ENCODE results near the gene RAP1GAP2. TPM values are rescaled to one million over a fixed set of nuclear protein-coding genes. Genes with fewer than 3 reads are reported as not detected.

Gene RAP1GAP2
- total RNA-seq, 1 donor from 2014 or later: 3.8 TPM

DNA sequence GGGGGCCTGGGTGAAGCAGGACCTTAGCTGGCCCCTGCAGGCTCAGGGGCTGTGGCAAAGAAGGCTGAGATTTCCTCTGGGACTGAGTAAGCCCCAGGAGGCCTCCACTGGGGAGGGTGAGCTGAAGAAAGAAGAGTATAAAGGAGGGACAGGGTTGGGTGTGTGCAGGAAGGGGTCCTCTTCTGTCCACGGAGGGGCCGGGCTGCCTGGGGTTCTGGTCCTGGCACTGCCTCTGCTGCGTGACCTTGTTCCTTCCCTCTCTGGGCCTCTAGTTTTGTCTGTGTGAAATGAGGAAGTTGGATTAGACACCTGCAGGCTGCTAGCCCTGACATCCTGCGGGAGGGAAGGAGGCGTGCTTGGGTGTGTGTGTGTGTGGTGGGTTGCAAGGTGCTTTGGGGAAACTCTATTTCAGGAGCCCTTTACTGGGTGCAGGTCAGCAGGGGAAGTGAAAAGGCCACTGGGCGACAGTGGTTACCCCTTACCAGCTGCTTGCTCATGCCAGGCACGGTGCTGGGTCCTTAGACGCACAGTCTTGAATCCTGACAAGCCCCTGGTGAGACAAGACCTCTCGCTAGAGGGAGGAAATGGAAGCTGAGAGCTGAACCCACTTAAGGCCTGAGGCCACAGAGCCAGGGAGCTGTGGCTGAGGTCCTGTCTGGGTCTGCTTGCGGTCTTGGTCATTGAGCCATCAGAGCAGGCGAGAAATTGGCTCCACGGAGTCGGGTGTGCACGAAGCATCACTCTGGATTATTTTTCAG, 206.5 kb downstream of the RAP1GAP2 start:
- H3K4me3 Mint-ChIP-seq: no peak overlapping the region
- no peak for DNase-seq (ENCODE audit: low spot score)

DNA sequence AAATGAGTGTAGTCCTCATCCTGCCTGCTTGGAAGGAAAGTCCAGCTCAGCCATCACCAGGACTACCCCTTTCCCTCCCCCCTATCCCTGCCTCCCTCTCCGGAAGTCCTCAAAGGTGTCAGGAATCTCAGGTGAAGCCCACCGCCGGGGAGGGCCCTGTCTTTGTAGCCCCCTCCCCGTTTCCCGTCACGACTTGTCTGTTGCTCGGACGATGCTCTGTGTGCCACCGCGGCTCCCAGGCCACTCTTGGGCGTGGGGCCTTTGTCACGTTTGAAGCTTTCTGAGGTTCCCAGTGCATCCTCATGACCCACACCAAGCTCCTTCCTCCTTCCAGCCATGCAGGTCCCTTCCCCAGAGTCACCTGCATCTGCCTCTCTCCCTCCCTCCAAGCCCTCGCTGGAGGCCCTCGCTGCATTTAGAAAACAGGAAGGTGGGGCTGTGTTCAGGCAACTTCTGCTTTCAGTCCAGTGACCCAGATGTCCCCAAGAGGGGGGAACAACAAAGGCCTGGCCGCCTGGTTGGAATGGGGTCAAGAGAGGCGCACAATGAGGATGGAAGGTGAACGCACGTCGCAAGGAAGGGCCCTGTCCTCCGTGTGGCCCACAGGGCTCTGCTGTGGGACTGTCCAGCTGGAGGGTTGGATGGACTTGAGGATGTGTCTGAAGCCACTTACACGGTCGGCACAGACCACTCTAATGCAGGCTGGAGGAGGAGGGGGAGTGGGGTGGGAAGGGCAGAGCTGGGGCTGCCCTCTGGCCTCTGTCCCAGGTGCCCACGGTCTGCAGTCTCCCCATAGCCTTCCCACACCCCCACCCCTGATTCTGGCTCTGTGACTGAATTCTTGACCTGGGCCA, 207.3 kb downstream of the RAP1GAP2 start:
- no peaks in the 10 kb centered on the region for H3K9me3 ChIP-seq (ENCODE audit: low read depth)
- H3K79me2 ChIP-seq (ENCODE audit: low read depth): no peaks in the 10 kb centered on the region
- H3K27ac ChIP-seq: no peak overlapping the region
- H3K4me3 ChIP-seq: no peak overlapping the region
- H3K9ac ChIP-seq: no peak overlapping the region
- Mint-ChIP-seq H3K4me3 (no peak overlapping the region), H3K27me3 (ENCODE audit: insufficient read depth, low read depth) (peaks cover 8% of the 10 kb centered on the region), H3K27ac (peak overlapping the region; percentile 63), H3K9me3 (no peaks in the 10 kb centered on the region), H3K4me1 (no peaks in the 10 kb centered on the region), H3K36me3 (no peaks in the 10 kb centered on the region)
- H3F3A ChIP-seq (ENCODE audit: low read depth): no peaks in the 10 kb centered on the region
- H3K27me3 ChIP-seq: no peaks in the 10 kb centered on the region
- H2AFZ ChIP-seq (replicated peaks): no peak overlapping the region
- H4K20me1 ChIP-seq (ENCODE audit: low read depth): no peaks in the 10 kb centered on the region
- TF ChIP-seq, protein P1, sequence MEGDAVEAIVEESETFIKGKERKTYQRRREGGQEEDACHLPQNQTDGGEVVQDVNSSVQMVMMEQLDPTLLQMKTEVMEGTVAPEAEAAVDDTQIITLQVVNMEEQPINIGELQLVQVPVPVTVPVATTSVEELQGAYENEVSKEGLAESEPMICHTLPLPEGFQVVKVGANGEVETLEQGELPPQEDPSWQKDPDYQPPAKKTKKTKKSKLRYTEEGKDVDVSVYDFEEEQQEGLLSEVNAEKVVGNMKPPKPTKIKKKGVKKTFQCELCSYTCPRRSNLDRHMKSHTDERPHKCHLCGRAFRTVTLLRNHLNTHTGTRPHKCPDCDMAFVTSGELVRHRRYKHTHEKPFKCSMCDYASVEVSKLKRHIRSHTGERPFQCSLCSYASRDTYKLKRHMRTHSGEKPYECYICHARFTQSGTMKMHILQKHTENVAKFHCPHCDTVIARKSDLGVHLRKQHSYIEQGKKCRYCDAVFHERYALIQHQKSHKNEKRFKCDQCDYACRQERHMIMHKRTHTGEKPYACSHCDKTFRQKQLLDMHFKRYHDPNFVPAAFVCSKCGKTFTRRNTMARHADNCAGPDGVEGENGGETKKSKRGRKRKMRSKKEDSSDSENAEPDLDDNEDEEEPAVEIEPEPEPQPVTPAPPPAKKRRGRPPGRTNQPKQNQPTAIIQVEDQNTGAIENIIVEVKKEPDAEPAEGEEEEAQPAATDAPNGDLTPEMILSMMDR (IDR thresholded peaks at IDR 0.05): no peak
- TF ChIP-seq EZH2 (IDR thresholded peaks at IDR 0.05) (no peak), EZH2phosphoT487 (IDR thresholded peaks at IDR 0.05) (no peak)
- no peak for DNase-seq (ENCODE audit: low spot score)
- H3K4me1 ChIP-seq: no peaks in the 10 kb centered on the region
- no peak overlapping the region for H3K4me2 ChIP-seq
- no peaks in the 10 kb centered on the region for H3K36me3 ChIP-seq

More for the DNA sequence above, 206.5 kb downstream of the RAP1GAP2 start:
- Histone ChIP-seq H2AFZ (replicated peaks) (no peak overlapping the region), H3F3A (ENCODE audit: low read depth) (no peaks in the 10 kb centered on the region), H3K79me2 (ENCODE audit: low read depth) (no peaks in the 10 kb centered on the region), H3K4me2 (no peak overlapping the region), H3K27me3 (no peaks in the 10 kb centered on the region), H3K4me1 (no peaks in the 10 kb centered on the region), H4K20me1 (ENCODE audit: low read depth) (no peaks in the 10 kb centered on the region), H3K4me3 (no peak overlapping the region), H3K36me3 (no peaks in the 10 kb centered on the region), H3K27ac (no peak overlapping the region), H3K9me3 (ENCODE audit: low read depth) (no peaks in the 10 kb centered on the region), H3K9ac (peak overlapping the region; percentile 20)
- TF ChIP-seq EZH2 (IDR thresholded peaks at IDR 0.05) (no peak), EZH2phosphoT487 (IDR thresholded peaks at IDR 0.05) (no peak)
- TF ChIP-seq, protein P1 (IDR thresholded peaks at IDR 0.05): no peak
- H3K36me3 Mint-ChIP-seq: no peaks in the 10 kb centered on the region
- no peaks in the 10 kb centered on the region for H3K9me3 Mint-ChIP-seq
- H3K27ac Mint-ChIP-seq: no peak overlapping the region
- no peaks in the 10 kb centered on the region for H3K4me1 Mint-ChIP-seq
- H3K27me3 Mint-ChIP-seq (ENCODE audit: insufficient read depth, low read depth): peaks cover 8% of the 10 kb centered on the region

DNA sequence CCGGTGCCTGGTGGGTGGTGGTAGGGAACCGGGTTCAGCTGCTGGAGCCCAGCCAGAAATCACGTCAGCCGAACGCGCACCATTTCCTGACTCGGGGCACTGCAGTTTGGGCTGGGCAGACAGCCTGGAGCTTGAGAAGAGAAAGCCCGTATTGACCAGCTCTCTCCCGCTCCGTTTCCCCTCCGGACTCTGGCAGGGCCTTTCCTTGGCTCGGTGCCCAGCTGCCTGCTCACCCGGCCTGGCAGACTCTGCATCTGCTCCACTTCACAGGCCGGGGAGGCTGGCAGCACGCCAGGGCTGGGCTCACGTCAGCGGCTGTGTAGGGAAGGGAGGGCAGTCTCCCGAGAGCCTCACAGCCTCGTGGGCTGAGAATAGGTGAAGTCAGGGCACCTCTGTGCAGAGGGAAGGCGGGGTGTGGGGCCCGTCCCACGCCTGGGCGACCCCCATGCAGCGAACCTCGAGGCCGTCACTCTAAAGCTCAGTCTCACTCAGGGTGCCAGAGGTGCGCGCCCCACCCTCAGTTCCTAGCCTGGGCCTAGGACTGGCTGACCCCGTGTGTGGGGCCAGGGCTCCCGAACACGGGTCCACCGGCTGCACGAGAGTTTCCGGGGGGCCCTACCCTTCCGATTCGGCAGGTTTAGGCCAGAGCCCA, 208.0 kb downstream of the RAP1GAP2 start:
- no peaks in the 10 kb centered on the region for H3K9me3 ChIP-seq (ENCODE audit: low read depth)
- Mint-ChIP-seq H3K4me1 (no peaks in the 10 kb centered on the region), H3K9me3 (no peaks in the 10 kb centered on the region), H3K27ac (no peak overlapping the region), H3K36me3 (no peaks in the 10 kb centered on the region), H3K4me3 (no peak overlapping the region), H3K27me3 (ENCODE audit: insufficient read depth, low read depth) (peaks cover 8% of the 10 kb centered on the region)
- no peaks in the 10 kb centered on the region for H3K27me3 ChIP-seq
- H3K36me3 ChIP-seq: no peaks in the 10 kb centered on the region
- H3K4me1 ChIP-seq: no peaks in the 10 kb centered on the region
- TF ChIP-seq, protein P1 (IDR thresholded peaks at IDR 0.05): no peak
- TF ChIP-seq EZH2phosphoT487 (IDR thresholded peaks at IDR 0.05) (no peak), EZH2 (IDR thresholded peaks at IDR 0.05) (no peak)
- no peak overlapping the region for H3K27ac ChIP-seq
- no peaks in the 10 kb centered on the region for H4K20me1 ChIP-seq (ENCODE audit: low read depth)
- H3K79me2 ChIP-seq (ENCODE audit: low read depth): no peaks in the 10 kb centered on the region
- H3F3A ChIP-seq (ENCODE audit: low read depth): no peaks in the 10 kb centered on the region
- no peak for DNase-seq (ENCODE audit: low spot score)
- no peak overlapping the region for H2AFZ ChIP-seq (replicated peaks)
- H3K9ac ChIP-seq: no peak overlapping the region
- H3K4me3 ChIP-seq: no peak overlapping the region
- H3K4me2 ChIP-seq: no peak overlapping the region

Data from neural progenitor cell (in vitro differentiated cells).